GM12878 (cell line): ENCODE measurements around the gene ZNF354B. TPM values are rescaled to one million over a fixed set of nuclear protein-coding genes. Genes with fewer than 3 reads are reported as not detected.

ENCODE experiments used
- BCL11A ChIP-seq: IDR thresholded peaks from 2 replicates; pipeline ENCODE4 v1.6.1; 2011; ENCODE audit warnings: low read depth, low read length
- BHLHE40 ChIP-seq, 2 experiments: fragments of 450-650 bp in 1 of 2; IDR thresholded peaks; 2 replicates each; pipeline ENCODE4 v1.6.1; 2011 to 2017; ENCODE audit warnings: low read depth in 2 of 2, borderline replicate concordance in 1 of 2, improper control_type of control experiment in 1 of 2, low read length in 1 of 2, mild to moderate bottlenecking in 1 of 2
- CHD4 ChIP-seq: fragments of 200-600 bp; sonication (generic); IDR thresholded peaks from 2 replicates; pipeline ENCODE4 v1.6.1; 2016; ENCODE audit warnings: mild to moderate bottlenecking
- DPF2 ChIP-seq: fragments of 450-650 bp; IDR thresholded peaks from 2 replicates; pipeline ENCODE4 v1.6.1; 2017; ENCODE audit warnings: mild to moderate bottlenecking
- FOXM1 ChIP-seq: IDR thresholded peaks from 2 replicates; pipeline ENCODE4 v1.6.1; 2012; ENCODE audit warnings: low read depth, mild to moderate bottlenecking, inconsistent platforms, low read length, moderate library complexity
- HDAC2 ChIP-seq: fragments of 200-600 bp; sonication (generic); IDR thresholded peaks from 2 replicates; pipeline ENCODE4 v1.6.1; 2017
- IRF3 ChIP-seq: fragments of 450-650 bp; IDR thresholded peaks from 2 replicates; pipeline ENCODE4 v1.6.1; 2014; ENCODE audit warnings: mild to moderate bottlenecking
- MAX ChIP-seq: IDR thresholded peaks from 2 replicates; pipeline ENCODE4 v1.6.1; 2012; ENCODE audit warnings: low read depth, low read length, improper control_type of control experiment
- MXI1 ChIP-seq: fragments of 150-350 bp; IDR thresholded peaks from 2 replicates; pipeline ENCODE4 v1.6.1; 2011; ENCODE audit warnings: low read depth, mild to moderate bottlenecking, inconsistent platforms, low read length, improper control_type of control experiment
- NR2C1 ChIP-seq: fragments of 450-650 bp; IDR thresholded peaks from 2 replicates; pipeline ENCODE4 v1.6.1; 2017; ENCODE audit warnings: antibody characterized with exemption, mild to moderate bottlenecking, moderate library complexity
- POLR2A ChIP-seq: IDR thresholded peaks from 2 replicates; pipeline ENCODE4 v1.6.1; 2011; ENCODE audit warnings: low read depth, mild to moderate bottlenecking, low read length
- RELA ChIP-seq: fragments of 450-650 bp; IDR thresholded peaks from 2 replicates; pipeline ENCODE4 v1.8.0; 2014; ENCODE audit warnings: borderline replicate concordance; ENCODE audit not compliant: partially characterized antibody
- RUNX3 ChIP-seq: IDR thresholded peaks from 2 replicates; pipeline ENCODE4 v1.6.1; 2012; ENCODE audit warnings: low read length, inconsistent platforms
- ZBTB4 ChIP-seq: fragments of 450-650 bp; formaldehyde crosslinking; IDR thresholded peaks from 2 replicates; pipeline ENCODE4 v1.4.0; 2022; ENCODE audit warnings: mild to moderate bottlenecking, moderate library complexity
- ZNF687 ChIP-seq: fragments of 450-650 bp; IDR thresholded peaks from 2 replicates; pipeline ENCODE4 v1.6.1; 2017; ENCODE audit warnings: mild to moderate bottlenecking, moderate library complexity
- polyA plus RNA-seq, 11 experiments: library from polyadenylated mRNA; depleted of rRNA in 4 of 11; unstranded in 6 of 11; stranded (reverse) in 5 of 11; fragments of >200 nt; fragmentation: Nextera tagmentation in 4 of 11; fragmentation: Illumina TruSeq in 1 of 11; extraction: Ambion mirVana in 4 of 11; extraction: Trizol in 1 of 11; gene quantifications; 1 replicate in 1 of 11; 2 replicates in 10 of 11; pipeline versions ENCODE4 v1.2.1 to v1.2.3, GENCODE V29; 2011 to 2016; ENCODE audit warnings: inconsistent platforms in 2 of 11, missing spikeins in 2 of 11, low read depth in 1 of 11
- total RNA-seq, 4 experiments: library from RNA; depleted of rRNA in 3 of 4; stranded (reverse); fragments of >200 nt in 3 of 4; fragmentation: Illumina TruSeq in 1 of 4; extraction: Trizol in 1 of 4; gene quantifications; 2 replicates each; pipeline versions ENCODE4 v1.2.1 to v1.2.3, GENCODE V29; 2013 to 2021
- TF ChIP-seq, protein P1 (sequence below): fragments of 450-650 bp; IDR thresholded peaks from 2 replicates; pipeline ENCODE4 v1.6.1; 2016; ENCODE audit warnings: mild to moderate bottlenecking, moderate library complexity, borderline replicate concordance

Gene ZNF354B
- total and polyA plus RNA-seq, 10 of the 15 experiments (the other 5 are each of a cell fraction or from before 2014, with no cell fraction given), result 0.64 to 11.1 (median 4.9) TPM

DNA sequence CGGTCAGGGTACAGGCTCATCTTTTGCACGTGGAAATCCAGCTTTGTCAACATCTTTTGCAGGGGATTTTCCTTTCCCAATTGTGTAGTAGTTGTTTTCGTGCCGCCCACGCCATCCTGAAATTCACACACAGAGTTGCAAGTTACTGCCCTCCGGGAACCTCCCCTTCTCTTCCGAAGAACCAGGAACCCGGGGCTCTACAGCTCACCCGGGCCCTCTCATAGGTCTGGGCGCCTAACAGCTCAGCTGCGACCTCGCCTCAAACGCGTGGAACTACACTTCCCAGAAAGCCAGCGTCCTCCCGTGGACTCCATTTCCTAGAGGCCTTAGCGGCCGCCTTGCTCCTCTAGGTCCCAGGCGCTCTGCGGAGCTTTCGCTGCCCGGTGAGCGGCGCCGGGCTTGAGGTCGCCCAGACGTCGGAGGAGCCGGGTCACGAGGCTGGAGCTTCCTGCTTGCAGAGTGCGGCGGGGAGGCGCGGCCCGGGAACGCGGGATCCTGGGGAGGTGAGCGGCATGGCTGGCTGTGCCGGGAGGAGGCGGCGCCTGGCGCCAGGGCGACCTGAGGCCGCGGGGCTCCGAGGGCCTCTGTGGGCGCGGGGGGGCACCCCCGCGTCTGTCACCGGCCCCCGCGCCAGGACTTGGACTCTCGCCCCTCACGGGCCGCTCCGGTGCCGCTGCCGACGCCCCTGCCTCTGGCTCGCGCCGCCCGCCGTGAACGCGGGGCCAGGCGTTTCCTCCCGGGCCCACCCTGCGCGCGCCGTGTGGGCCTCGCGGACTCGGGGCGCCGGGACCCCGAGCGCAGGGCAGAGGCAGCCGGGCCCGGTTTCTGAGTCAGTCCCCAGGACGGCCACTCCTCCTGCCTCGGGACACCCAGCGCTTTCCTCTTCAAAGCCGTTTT is at the start of gene ZNF354B (continued):
- TF ChIP-seq FOXM1 (no peak), POLR2A (peak; percentile 87), NR2C1 (peak; percentile 70), MXI1 (peak; percentile 73; the same call in 1 of the 2 replicates), BHLHE40 (IDR thresholded peaks at IDR 0.05; ENCODE audit: borderline replicate concordance in 1 of 2, low read depth in 2 of 2, low read length in 1 of 2) (peak; percentile 44 to 76; a peak in 3 of 4 replicates), DPF2 (peak; percentile 77), RUNX3 (peak; percentile 21; the same call in 1 of the 2 replicates), CHD4 (no peak), ZNF687 (peak; percentile 32; the same call in 1 of the 2 replicates), HDAC2 (no peak), ZBTB4 (CRISPR knock-in tag) (no peak), BCL11A (no peak), IRF3 (0 out of 2 replicates have a peak, but pooled peaks have one; percentile 16), RELA (peak; percentile 55), MAX (peak; percentile 72; the same call in 1 of the 2 replicates)
- TF ChIP-seq, protein P1, sequence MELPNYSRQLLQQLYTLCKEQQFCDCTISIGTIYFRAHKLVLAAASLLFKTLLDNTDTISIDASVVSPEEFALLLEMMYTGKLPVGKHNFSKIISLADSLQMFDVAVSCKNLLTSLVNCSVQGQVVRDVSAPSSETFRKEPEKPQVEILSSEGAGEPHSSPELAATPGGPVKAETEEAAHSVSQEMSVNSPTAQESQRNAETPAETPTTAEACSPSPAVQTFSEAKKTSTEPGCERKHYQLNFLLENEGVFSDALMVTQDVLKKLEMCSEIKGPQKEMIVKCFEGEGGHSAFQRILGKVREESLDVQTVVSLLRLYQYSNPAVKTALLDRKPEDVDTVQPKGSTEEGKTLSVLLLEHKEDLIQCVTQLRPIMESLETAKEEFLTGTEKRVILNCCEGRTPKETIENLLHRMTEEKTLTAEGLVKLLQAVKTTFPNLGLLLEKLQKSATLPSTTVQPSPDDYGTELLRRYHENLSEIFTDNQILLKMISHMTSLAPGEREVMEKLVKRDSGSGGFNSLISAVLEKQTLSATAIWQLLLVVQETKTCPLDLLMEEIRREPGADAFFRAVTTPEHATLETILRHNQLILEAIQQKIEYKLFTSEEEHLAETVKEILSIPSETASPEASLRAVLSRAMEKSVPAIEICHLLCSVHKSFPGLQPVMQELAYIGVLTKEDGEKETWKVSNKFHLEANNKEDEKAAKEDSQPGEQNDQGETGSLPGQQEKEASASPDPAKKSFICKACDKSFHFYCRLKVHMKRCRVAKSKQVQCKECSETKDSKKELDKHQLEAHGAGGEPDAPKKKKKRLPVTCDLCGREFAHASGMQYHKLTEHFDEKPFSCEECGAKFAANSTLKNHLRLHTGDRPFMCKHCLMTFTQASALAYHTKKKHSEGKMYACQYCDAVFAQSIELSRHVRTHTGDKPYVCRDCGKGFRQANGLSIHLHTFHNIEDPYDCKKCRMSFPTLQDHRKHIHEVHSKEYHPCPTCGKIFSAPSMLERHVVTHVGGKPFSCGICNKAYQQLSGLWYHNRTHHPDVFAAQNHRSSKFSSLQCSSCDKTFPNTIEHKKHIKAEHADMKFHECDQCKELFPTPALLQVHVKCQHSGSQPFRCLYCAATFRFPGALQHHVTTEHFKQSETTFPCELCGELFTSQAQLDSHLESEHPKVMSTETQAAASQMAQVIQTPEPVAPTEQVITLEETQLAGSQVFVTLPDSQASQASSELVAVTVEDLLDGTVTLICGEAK, result peak; percentile 43; the same call in 1 of the 2 replicates
